ENCODE results near the gene WTIP.

DNA sequence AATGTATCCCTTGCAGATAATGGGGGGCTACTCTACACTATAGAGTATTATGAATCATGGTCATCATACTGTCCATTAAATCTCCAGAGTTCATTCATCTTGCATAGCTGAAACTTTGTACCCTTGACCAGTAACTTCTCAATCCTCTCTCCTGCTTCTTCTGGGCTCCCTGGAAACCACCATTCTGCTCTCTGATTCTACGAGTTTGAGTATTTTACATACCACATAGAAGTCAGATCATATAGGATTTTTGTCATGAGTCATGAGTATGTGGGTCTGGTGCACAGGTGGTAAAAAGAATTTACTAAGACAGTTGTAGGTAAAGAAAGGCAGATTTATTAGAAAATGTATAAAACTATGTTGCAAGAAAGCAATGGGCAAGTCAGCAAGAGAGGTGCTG, 41.9 kb downstream of the WTIP start:
- TF ChIP-seq, protein P1, sequence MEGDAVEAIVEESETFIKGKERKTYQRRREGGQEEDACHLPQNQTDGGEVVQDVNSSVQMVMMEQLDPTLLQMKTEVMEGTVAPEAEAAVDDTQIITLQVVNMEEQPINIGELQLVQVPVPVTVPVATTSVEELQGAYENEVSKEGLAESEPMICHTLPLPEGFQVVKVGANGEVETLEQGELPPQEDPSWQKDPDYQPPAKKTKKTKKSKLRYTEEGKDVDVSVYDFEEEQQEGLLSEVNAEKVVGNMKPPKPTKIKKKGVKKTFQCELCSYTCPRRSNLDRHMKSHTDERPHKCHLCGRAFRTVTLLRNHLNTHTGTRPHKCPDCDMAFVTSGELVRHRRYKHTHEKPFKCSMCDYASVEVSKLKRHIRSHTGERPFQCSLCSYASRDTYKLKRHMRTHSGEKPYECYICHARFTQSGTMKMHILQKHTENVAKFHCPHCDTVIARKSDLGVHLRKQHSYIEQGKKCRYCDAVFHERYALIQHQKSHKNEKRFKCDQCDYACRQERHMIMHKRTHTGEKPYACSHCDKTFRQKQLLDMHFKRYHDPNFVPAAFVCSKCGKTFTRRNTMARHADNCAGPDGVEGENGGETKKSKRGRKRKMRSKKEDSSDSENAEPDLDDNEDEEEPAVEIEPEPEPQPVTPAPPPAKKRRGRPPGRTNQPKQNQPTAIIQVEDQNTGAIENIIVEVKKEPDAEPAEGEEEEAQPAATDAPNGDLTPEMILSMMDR (conservative IDR thresholded peaks at IDR 0.05; ENCODE audit: low read depth, low read length) = no peak
- no peak for TF ChIP-seq EZH2 (IDR thresholded peaks at IDR 0.05; ENCODE audit: borderline replicate concordance, low read depth, low read length, poor library complexity, severe bottlenecking)

Measured in A673 (cell line).